C1 segment of cervical spinal cord (tissue), 14 donors: ENCODE measurements around the gene LRP6.

ENCODE experiments used
- DNase-seq, 14 donors: peaks; one replicate each; lab custom pipeline; 2025; lab: John Stamatoyannopoulos, UW

The LRP6 gene

DNA sequence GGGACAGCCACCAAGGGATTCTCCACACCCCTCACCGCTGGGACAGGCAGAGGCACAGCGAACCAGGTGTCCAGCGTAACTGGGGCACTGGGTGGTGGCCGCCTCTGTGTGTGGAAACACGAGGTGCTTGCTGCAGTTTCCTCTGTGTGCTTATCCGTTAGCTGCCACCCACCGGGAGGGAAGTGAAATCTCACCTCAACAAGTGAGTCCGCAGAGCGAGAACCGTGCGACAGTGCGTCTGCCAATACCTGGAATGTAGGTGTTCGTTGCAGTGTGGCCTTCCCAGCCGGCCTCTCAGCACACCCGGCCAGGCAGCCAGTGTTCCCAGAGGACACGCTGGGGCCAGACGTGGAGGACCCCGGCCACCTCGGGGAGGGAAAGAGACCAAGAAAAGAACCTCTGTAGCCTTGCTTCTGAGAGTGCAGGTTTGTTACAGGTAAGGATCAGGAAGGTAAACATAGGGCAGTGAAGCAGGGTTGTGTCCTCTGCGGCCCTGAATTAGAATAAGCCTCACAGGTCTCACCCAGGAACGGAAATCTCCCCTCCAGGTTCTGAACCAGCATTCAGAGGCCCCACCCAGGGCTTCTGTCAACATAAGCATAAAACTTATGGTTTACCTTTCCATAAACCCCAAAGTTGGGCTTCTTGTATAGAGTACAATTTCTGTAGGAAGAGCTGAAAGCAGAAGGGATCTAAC, 194.6 kb downstream of the LRP6 start:
- no peak for DNase-seq

DNA sequence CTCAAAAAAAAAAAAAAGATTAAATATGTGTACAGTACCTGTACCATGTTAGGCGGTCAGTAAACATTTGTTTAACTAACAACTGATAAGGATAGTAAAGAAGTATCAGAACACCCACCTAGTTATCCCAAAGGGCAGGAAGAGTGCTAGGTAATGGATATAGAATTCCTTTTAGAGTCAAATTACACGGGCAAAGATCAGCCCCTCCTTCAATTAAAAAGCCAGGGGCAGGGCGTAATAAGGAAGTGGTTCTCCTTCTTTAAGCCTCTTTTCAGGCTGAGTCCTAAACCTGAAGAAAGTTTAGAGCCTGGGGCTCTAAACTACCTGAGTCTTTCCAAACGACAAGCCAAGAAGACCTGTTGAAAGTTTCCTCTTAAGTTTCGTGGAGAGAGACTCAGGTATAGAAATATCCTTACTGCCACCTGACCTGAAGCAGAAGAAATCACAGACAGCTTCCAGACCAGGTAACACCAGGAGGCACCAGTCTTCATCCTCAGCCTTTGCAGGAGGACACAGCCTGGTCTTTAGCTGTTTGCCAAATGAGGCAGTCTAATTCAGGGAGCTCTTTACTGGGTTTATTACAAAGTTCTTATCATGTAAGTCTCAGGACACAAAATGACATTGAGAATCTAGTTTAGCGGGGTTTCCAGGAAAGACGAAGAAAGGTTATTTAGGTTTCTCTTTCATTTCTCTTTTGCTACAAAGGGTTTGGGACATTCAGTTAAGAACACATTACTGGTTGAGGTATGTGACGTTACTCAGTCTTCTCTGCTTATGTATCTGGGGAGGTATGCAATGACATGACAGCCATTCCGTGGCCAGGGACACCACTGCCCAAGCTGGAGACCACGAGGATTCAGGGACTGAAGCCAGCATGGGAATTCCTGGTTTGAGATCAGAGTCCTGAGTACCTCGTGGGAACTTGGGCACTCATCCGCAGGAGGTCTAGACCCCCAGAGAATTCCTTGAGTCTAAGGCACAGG, 195.9 kb downstream of the LRP6 start, which contains the start of gene BCL2L14:
Gene BCL2L14 (plus strand): TSS at position 266 of the 983 bp plus-strand sequence. CDS start 8,367 bp downstream, outside the sequence.
- DNase-seq = no peak

DNA sequence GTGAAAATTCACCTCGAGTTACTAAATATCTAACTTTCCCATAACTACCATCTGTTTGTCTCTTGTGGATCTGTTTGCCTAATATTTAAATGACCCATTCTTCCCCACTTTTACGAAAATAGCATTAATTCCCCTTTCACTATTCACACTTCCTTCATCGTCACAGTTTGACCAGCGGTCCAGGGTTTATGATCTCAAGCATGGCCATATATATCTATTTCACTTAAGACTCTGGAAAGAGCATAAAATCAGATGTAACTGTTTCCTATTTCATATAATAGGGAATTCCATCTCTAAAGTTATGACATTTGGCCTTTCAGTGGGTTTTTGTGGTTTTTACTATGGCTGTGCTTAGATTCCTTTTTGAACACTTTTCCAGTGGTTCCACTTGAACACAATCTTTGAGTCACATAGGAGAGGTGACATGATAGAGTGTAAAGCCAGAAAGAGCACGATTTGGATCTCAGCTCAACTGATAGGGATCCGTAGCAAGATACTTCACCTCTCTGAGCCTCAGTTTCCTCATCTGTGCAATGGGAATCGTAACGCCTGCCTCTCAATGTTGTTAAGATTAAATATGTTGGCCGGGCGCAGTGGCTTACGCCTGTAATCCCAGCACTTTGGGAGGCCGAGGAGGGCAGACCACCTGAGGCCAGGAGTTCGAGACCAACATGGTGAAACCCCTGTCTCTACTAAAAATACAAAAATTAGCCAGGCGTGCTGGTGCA, 196.9 kb downstream of the LRP6 start:
- no peak for DNase-seq

DNA sequence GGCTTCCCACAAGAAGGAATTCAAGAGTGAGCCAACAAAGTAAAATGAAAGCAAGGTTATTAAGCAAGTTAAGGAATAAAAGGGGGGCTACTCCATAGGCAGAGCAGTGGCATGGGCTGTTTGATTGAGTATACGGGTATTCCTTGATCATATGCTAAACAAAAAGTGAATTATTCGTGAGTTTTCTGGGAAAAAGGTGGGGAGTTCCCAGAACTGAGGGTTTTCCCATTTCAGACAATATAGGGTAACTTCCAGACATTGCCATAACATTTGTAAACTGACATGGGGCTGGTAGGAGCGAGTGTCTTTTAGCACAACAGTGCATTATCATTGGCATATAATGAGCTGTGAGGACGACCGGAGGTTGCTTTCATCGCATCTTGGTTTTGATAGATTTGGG, 198.1 kb downstream of the LRP6 start:
- no peak for DNase-seq
